Endothelial cell (in vitro differentiated cells): Measurements from ENCODE around the gene AXIN1. TPM values are rescaled to one million over a fixed set of nuclear protein-coding genes. Genes with fewer than 3 reads are reported as not detected.

ENCODE experiments used
- DNase-seq: peaks from one replicate; pipeline ENCODE4 v3.0.0; 2021; ENCODE audit warnings: low spot score
- H3K27ac Mint-ChIP-seq: one replicate; pipeline ENCODE4 v1.8.0; 2021; ENCODE audit warnings: mixed read lengths, inconsistent platforms; ENCODE audit not compliant: unreplicated experiment
- H3K27me3 Mint-ChIP-seq: one replicate; pipeline ENCODE4 v1.8.0; 2021; ENCODE audit warnings: mild to moderate bottlenecking, moderate library complexity, mixed read lengths, inconsistent platforms; ENCODE audit not compliant: unreplicated experiment
- H3K36me3 Mint-ChIP-seq: one replicate; pipeline ENCODE4 v1.8.0; 2021; ENCODE audit warnings: mild to moderate bottlenecking, low read depth, mixed read lengths, inconsistent platforms; ENCODE audit not compliant: unreplicated experiment
- H3K4me1 Mint-ChIP-seq: one replicate; pipeline ENCODE4 v1.8.0; 2021; ENCODE audit warnings: mild to moderate bottlenecking, mixed read lengths, inconsistent platforms; ENCODE audit not compliant: unreplicated experiment
- H3K4me3 Mint-ChIP-seq: one replicate; pipeline ENCODE4 v1.8.0; 2021; ENCODE audit warnings: mild to moderate bottlenecking, mixed read lengths, inconsistent platforms; ENCODE audit not compliant: unreplicated experiment
- H3K9me3 Mint-ChIP-seq: one replicate; pipeline ENCODE4 v1.8.0; 2021; ENCODE audit warnings: mixed read lengths, inconsistent platforms; ENCODE audit not compliant: unreplicated experiment
- total RNA-seq: library from RNA; stranded (reverse); fragmentation: NEBNext Ultra II Directional; extraction: Animal tissue kit (Norgen Biotek cat#: 25700); gene quantifications from one replicate; pipeline ENCODE4 v1.2.1, GENCODE V29; 2021; ENCODE audit not compliant: unreplicated experiment
- TF ChIP-seq, protein P1 (sequence below): fragments of 200-600 bp; sonication (generic); IDR thresholded peaks from one replicate; pipeline ENCODE4 v1.5.0; 2021; ENCODE audit warnings: antibody characterized with exemption; ENCODE audit not compliant: unreplicated experiment

The AXIN1 gene
- total RNA-seq, 1 donor from 2014 or later, result 17.5 TPM

DNA sequence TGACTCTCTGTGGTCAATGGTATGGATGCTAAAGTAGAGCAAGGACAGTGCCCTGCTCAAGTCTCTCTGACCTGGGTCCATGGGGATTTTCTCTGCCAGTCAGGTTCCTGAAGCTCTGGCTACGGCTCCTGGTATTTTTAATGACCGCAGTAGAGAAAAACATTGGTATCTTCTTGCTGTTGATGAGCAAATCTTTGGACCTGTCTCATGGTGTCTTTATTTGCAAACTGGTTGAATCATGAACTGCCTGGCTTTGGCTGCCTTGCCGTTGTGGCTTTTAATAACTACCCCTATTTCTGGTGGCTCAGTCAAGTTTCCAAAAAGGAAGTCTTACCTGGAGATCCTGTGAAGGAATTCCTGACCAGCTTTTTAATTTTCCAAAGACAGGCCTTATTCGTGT is 109.2 kb downstream of the AXIN1 start:
- H3K36me3 Mint-ChIP-seq, result no peaks in the 10 kb centered on the region
- no peaks in the 10 kb centered on the region for H3K4me1 Mint-ChIP-seq
- H3K4me3 Mint-ChIP-seq, result no peak overlapping the region
- H3K27ac Mint-ChIP-seq, result no peak overlapping the region
- no peaks in the 10 kb centered on the region for H3K9me3 Mint-ChIP-seq
- H3K27me3 Mint-ChIP-seq, result peaks cover 2% of the 10 kb centered on the region
- DNase-seq, result no peak
- TF ChIP-seq, protein P1, sequence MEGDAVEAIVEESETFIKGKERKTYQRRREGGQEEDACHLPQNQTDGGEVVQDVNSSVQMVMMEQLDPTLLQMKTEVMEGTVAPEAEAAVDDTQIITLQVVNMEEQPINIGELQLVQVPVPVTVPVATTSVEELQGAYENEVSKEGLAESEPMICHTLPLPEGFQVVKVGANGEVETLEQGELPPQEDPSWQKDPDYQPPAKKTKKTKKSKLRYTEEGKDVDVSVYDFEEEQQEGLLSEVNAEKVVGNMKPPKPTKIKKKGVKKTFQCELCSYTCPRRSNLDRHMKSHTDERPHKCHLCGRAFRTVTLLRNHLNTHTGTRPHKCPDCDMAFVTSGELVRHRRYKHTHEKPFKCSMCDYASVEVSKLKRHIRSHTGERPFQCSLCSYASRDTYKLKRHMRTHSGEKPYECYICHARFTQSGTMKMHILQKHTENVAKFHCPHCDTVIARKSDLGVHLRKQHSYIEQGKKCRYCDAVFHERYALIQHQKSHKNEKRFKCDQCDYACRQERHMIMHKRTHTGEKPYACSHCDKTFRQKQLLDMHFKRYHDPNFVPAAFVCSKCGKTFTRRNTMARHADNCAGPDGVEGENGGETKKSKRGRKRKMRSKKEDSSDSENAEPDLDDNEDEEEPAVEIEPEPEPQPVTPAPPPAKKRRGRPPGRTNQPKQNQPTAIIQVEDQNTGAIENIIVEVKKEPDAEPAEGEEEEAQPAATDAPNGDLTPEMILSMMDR, result no peak

GRCh38 chr16:242281-242680 is 110.2 kb downstream of the AXIN1 start:
- TF ChIP-seq, protein P1, result no peak
- Mint-ChIP-seq H3K27me3 (no peaks in the 10 kb centered on the region), H3K36me3 (no peaks in the 10 kb centered on the region), H3K4me1 (no peaks in the 10 kb centered on the region), H3K27ac (no peak overlapping the region), H3K9me3 (no peaks in the 10 kb centered on the region), H3K4me3 (no peak overlapping the region)
- DNase-seq, result no peak

- Mint-ChIP-seq H3K27me3 (peaks cover 3% of the 10 kb centered on the region), H3K9me3 (no peaks in the 10 kb centered on the region), H3K36me3 (no peaks in the 10 kb centered on the region), H3K4me1 (no peaks in the 10 kb centered on the region), H3K27ac (no peak overlapping the region), H3K4me3 (no peak overlapping the region)
- no peak for DNase-seq
- TF ChIP-seq, protein P1, result no peak
These were observed 112.0 kb downstream of the AXIN1 start for GRCh38 chr16:240559-240958.

DNA sequence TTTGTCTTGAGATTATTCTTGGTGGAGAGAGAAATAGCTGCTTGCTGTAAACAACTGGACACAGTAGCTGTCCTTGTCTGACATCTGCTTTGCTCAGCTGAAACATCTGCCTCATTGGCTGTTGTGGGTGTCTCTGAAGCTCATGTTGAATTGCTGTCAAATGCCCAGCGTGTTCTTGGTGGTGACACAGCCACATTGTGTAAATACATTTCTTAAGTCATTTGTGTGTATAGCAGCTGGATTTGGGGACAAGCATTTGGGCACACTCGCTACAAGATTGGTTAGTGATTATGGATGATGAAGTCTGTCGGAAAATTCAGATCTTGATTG is 112.6 kb downstream of the AXIN1 start:
- Mint-ChIP-seq H3K36me3 (no peaks in the 10 kb centered on the region), H3K27me3 (peaks cover 8% of the 10 kb centered on the region), H3K27ac (peak overlapping the region; percentile 16), H3K4me1 (peaks cover 4% of the 10 kb centered on the region), H3K4me3 (no peak overlapping the region), H3K9me3 (no peaks in the 10 kb centered on the region)
- DNase-seq, result no peak
- TF ChIP-seq, protein P1, result no peak

Other genes with a start within 250 kb of the AXIN1 start
- 39.1 TPM for gene NPRL3, start 214.1 kb downstream of the AXIN1 start, total RNA-seq
- not detected for gene HBZ, start 200.1 kb downstream of the AXIN1 start, total RNA-seq
- gene HBM, start 186.7 kb downstream of the AXIN1 start, total RNA-seq, result not detected
- gene HBA2, start 179.8 kb downstream of the AXIN1 start, total RNA-seq, result not detected
- gene HBA1, start 176.0 kb downstream of the AXIN1 start, total RNA-seq, result not detected
- not detected for gene HBQ1, start 172.3 kb downstream of the AXIN1 start, total RNA-seq
- gene LUC7L, start 123.3 kb downstream of the AXIN1 start, total RNA-seq, result 92.2 TPM
- 72.3 TPM for gene FAM234A, start 117.9 kb downstream of the AXIN1 start, total RNA-seq
- gene RGS11, start 76.8 kb downstream of the AXIN1 start, total RNA-seq, result not detected
- gene ARHGDIG, start 72.1 kb downstream of the AXIN1 start, total RNA-seq, result not detected
- not detected for gene PDIA2, start 69.6 kb downstream of the AXIN1 start, total RNA-seq
- 70.8 TPM for gene MRPL28, start 17.8 kb upstream of the AXIN1 start, total RNA-seq
- 133 TPM for gene PGAP6, start 29.3 kb upstream of the AXIN1 start, total RNA-seq
- 139 TPM for gene NME4, start 44.5 kb upstream of the AXIN1 start, total RNA-seq
- 14.6 TPM for gene DECR2, start 49.2 kb upstream of the AXIN1 start, total RNA-seq
- 81.5 TPM for gene RAB11FIP3, start 72.9 kb upstream of the AXIN1 start, total RNA-seq
- 49.0 TPM for gene CAPN15, start 175.0 kb upstream of the AXIN1 start, total RNA-seq
- not detected for gene PRR35, start 207.7 kb upstream of the AXIN1 start, total RNA-seq
- 0.69 TPM for gene NHLRC4, start 214.3 kb upstream of the AXIN1 start, total RNA-seq
- gene PIGQ, start 217.2 kb upstream of the AXIN1 start, total RNA-seq, result 38.4 TPM
- gene RAB40C, start 237.3 kb upstream of the AXIN1 start, total RNA-seq, result 18.5 TPM